ENCODE results near the gene ZNF691.
"Not testable (repeated sequence)": the region's sequence is repeated elsewhere in the genome, so short reads cannot be mapped to it uniquely, and the experiment has no call there.

Gene ZNF691

GRCh38 chr1:42853116-42853884 lies 6.9 kb downstream of the ZNF691 start:
- no peak for DNase-seq (ENCODE audit: low read depth in 2 of 2)
- no peak for TF ChIP-seq CTCF (IDR thresholded peaks at IDR 0.05; ENCODE audit: low read depth, low read length)

DNA sequence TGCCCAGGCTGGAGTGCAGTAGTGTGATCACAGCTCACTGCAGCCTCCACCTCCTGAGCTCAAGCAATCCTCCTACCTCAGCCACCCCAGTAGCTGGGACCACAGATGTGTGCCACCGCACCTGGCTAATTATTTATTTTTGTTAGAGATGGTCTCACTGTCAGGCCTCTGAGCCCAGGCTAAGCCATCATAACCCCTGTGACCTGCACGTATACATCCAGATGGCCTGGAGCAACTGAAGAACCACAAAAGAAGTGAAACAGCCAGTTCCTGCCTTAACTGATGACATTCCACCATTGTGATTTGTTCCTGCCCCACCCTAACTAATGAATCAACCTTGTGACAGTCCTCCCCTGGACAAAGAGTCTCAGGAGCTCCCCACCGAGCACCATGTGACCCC lies 10.1 kb downstream of the ZNF691 start:
- not testable (repeated sequence) for H3K4me3 ChIP-seq (replicated peaks in 1 of 2; ENCODE audit: low read depth in 2 of 2, low read length in 2 of 2); DNase-seq (ENCODE audit: low read depth in 2 of 2)

More at GRCh38 chr1:42853116-42853884, 6.9 kb downstream of the ZNF691 start:
- no peak overlapping the region for H3K4me3 ChIP-seq (replicated peaks in 1 of 2; ENCODE audit: low read depth in 2 of 2, low read length in 2 of 2)

DNA sequence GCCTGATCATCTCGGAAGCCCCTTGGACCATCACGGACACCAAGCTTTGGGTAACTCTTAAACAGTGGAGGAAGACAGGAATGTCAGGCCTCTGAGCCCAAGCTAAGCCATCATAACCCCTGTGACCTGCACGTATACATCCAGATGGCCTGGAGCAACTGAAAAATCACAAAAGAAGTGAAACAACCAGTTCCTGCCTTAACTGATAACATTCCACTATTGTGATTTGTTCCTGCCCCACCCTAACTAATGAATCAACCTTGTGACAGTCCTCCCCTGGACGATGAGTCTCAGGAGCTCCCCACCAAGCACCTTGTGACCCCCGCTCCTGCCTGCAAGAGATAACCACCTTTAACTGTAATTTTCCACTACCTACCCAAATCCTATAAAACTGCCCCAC lies 13.0 kb downstream of the ZNF691 start:
- not testable (repeated sequence) for DNase-seq (ENCODE audit: low read depth in 2 of 2); H3K4me3 ChIP-seq (replicated peaks in 1 of 2; ENCODE audit: low read depth in 2 of 2, low read length in 2 of 2)

- no peak for DNase-seq (ENCODE audit: low read depth in 2 of 2)
- TF ChIP-seq CTCF (IDR thresholded peaks at IDR 0.05; ENCODE audit: low read depth, low read length) = no peak
- no peak overlapping the region for H3K4me3 ChIP-seq (replicated peaks in 1 of 2; ENCODE audit: low read depth in 2 of 2, low read length in 2 of 2)
Measured at GRCh38 chr1:42860339-42861013, 14.1 kb downstream of the ZNF691 start.

DNA sequence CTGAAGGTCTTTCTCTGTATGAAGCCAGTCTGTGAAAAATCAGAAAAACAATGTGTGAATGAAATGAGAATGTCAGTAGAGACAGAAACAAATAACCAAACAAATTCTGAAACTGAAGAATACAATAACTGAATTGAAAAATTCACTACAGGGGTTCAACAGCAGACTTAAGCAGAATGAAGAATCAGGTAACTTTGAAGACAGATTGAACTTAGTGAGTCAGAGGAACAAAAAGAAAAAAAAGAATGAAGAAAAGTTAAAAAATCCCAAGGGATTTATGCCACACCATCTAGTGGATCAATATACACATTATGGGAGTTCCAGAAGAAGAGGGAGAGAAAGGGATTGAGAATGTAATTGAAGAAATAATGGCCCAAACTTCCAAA lies 14.6 kb downstream of the ZNF691 start:
- DNase-seq (ENCODE audit: low read depth in 2 of 2) = no peak
- TF ChIP-seq CTCF (IDR thresholded peaks at IDR 0.05; ENCODE audit: low read depth, low read length) = no peak
- H3K4me3 ChIP-seq (replicated peaks in 1 of 2; ENCODE audit: low read depth in 2 of 2, low read length in 2 of 2) = no peak overlapping the region

DNA sequence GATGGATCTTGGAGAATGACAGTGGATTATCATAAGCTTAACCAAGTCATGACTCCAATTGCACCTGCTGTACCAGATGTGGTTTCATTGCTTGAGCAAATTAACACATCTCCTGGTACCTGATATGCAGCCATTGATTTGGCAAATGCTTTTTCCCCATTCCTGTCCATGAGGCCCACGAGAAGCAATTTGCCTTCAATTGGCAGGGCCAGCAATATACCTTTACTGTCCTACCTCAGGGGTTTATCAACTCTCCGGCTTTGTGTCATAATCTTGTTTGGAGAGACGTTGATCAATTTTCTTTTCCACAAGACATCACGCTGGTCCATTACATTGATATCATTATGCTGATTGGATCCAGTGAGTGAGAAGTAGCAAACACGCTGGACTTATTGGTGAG lies 20.1 kb downstream of the ZNF691 start:
- H3K4me3 ChIP-seq (replicated peaks in 1 of 2; ENCODE audit: low read depth in 2 of 2, low read length in 2 of 2) = no peak overlapping the region
- DNase-seq (ENCODE audit: low read depth in 2 of 2) = no peak

GRCh38 chr1:42868466-42868865 lies 22.1 kb downstream of the ZNF691 start:
- DNase-seq (ENCODE audit: low read depth in 2 of 2); H3K4me3 ChIP-seq (replicated peaks in 1 of 2; ENCODE audit: low read depth in 2 of 2, low read length in 2 of 2): not testable (repeated sequence)

More for the DNA sequence above, 20.1 kb downstream of the ZNF691 start:
- no peak for TF ChIP-seq CTCF (IDR thresholded peaks at IDR 0.05; ENCODE audit: low read depth, low read length)

- DNase-seq (ENCODE audit: low read depth in 2 of 2); H3K4me3 ChIP-seq (replicated peaks in 1 of 2; ENCODE audit: low read depth in 2 of 2, low read length in 2 of 2): not testable (repeated sequence)
Measured at GRCh38 chr1:42869254-42869653, 22.8 kb downstream of the ZNF691 start.

- H3K4me3 ChIP-seq (replicated peaks in 1 of 2; ENCODE audit: low read depth in 2 of 2, low read length in 2 of 2); DNase-seq (ENCODE audit: low read depth in 2 of 2): not testable (repeated sequence)
Measured at GRCh38 chr1:42869751-42870150, 23.3 kb downstream of the ZNF691 start.

GRCh38 chr1:42873108-42873507 lies 26.7 kb downstream of the ZNF691 start:
- not testable (repeated sequence) for DNase-seq (ENCODE audit: low read depth in 2 of 2); H3K4me3 ChIP-seq (replicated peaks in 1 of 2; ENCODE audit: low read depth in 2 of 2, low read length in 2 of 2)

All from cardiac fibroblast (primary cell).